HG03521 (cell line): ENCODE results near the gene ACAT2.
"Not testable (repeated sequence)": the region's sequence is repeated elsewhere in the genome, so short reads cannot be mapped to it uniquely, and the experiment has no call there.

Experiments used
- ATAC-seq: cut with Tn5 transposase; IDR thresholded peaks from one replicate; pipeline ENCODE4 v1.9.1; 2021; ENCODE audit warnings: mild to moderate bottlenecking, moderate library complexity; ENCODE audit not compliant: unreplicated experiment

The ACAT2 gene

GRCh38 chr6:159729598-159730331 lies 32.1 kb upstream of the ACAT2 start:
- no peak for ATAC-seq

DNA sequence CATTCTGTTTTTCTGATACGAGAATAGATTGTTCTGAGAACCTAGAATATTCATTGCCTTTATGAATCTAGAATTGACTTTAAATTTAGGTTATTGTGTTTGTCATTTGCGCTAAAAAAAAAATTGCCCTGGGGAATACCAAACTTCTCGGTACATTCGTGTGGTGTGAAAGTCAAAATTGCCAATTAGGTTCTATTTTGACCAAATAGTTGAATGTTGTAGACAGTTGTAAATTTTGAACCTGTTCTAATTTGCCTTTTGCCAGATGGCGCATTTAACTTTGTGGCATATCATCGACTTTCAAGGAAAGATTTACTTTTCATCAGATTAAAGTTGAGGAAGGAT lies 31.5 kb upstream of the ACAT2 start:
- no peak for ATAC-seq

- not testable (repeated sequence) for ATAC-seq
Measured at GRCh38 chr6:159732550-159732949, 29.3 kb upstream of the ACAT2 start.

DNA sequence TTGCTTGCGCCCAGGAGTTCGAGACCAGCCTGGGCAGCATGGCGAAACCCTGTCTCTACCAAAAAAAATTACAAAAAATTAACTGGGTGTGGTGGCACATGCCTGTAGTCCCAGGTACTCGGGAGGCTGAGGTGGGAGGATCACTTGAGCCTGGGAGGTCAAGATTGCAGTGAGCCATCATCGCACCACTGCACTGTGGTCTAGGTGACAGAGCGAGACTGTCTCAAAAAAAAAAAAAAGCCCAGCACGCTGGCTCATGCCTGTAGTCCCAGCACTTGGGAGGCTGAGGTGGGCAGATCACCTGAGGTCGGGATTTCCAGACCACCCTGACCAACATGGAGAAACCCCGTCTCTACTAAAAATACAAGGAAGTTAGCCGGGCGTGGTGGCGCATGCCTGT lies 28.4 kb upstream of the ACAT2 start:
- ATAC-seq, result not testable (repeated sequence)

- no peak for ATAC-seq
Measured at GRCh38 chr6:159736908-159737307, 24.9 kb upstream of the ACAT2 start.

GRCh38 chr6:159739341-159739740 lies 22.5 kb upstream of the ACAT2 start:
- ATAC-seq, result no peak

DNA sequence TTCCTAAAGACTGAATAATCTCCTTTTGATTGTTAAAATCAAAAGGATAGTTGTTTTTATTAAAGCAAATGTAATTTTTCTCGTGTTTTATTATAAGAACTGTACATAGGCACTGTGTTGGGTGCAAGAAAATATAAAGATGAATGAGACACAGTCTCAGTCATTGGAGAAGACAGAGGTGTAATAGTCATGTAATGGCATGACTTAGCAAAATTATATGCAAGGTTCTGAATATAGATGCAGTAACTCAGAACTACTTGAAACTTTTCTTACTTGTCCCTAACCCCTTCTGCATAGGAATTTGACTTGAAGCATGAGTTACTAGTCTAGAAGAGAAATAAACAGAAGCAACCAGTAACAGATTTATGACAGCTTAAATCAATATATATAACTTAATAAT lies 19.7 kb upstream of the ACAT2 start:
- ATAC-seq, result no peak

DNA sequence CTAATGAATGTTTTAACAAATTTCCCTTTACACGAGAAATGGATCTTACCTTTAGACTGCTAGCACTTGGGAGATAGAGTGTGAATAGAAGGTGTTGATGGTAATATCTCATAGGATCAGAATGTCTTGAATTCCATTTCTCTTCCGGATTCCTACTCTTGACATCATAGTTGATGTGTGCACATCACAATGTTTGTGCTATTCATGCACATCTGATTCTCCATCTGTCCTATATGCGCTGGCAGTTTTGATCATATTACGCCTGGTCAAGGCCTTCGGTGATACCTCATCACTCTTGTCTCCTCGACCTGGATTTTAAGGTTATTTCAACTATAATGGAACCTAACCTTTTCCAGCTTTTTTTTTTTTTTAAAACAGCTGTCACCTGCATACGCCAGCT lies 16.8 kb upstream of the ACAT2 start:
- no peak for ATAC-seq

GRCh38 chr6:159746759-159747158 lies 15.1 kb upstream of the ACAT2 start:
- ATAC-seq, result no peak

DNA sequence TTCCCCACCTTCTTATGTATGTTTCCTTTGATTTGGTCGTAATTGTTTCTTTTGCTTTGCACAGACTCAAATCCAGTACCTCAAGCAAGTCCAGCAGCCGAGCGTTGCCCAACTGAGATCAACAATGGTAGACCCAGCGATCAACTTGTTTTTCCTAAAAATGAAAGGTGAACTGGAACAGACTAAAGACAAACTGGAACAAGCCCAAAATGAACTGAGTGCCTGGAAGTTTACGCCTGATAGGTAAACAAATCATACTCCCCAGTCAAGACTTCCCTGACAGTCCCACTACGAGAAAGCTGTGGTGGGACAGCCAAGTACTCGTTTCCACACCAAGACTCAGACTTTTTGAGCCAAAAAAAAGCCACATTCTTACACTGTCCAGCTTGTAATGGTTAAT lies 13.7 kb upstream of the ACAT2 start:
- ATAC-seq, result not testable (repeated sequence)

- no peak for ATAC-seq
Measured at GRCh38 chr6:159751448-159751847, 10.4 kb upstream of the ACAT2 start.

- no peak for ATAC-seq
Measured at GRCh38 chr6:159753081-159753872, 8.6 kb upstream of the ACAT2 start.

DNA sequence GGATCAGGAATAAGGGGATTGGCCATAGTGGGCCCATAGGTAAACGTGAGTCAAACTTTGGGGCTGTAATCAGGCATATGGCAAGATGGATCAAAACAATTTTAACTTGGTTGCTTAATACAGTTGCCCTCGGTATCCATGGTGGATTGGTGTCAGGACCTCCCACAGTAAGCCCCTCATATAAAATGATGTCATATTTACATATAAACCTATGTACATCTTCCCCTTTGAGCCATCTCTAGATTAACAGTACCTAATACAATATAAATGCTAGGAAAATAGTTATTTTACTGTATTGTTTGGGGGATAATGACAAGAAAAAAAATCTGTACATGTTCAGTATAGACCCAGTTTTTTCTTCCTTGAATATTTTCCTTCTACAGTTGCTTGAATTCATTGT lies 7.4 kb upstream of the ACAT2 start:
- no peak for ATAC-seq

DNA sequence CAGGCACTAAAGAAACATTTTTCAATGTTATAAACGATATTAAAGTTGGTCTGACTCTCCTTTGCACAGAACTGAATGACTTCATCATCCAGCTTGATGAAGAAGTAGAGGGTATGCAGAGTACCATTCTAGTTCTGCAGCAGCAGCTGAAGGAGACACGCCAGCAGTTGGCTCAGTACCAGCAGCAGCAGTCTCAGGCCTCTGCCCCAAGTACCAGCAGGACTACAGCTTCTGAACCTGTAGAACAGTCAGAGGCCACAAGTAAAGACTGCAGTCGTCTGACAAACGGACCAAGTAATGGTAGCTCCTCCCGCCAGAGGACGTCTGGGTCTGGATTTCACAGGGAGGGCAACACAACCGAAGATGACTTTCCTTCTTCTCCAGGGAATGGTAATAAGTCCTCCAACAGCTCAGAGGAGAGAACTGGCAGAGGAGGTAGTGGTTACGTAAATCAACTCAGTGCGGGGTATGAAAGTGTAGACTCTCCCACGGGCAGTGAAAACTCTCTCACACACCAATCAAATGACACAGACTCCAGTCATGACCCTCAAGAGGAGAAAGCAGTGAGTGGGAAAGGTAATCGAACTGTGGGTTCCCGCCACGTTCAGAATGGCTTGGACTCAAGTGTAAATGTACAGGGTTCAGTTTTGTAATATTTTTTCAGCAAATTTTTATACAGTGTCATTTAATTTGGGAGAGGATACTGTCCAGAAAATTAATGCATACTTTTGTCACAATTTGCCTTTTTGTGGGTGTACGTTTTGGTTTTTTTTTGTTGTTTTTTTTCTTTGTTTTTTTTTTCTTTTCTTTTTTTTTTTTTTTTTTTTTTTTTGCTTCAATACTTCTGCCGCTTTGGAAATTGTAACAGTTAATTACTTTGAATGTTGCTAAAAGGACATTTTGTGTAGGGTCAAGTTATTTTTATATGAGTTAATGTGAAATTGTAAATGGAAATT lies 6.6 kb upstream of the ACAT2 start:
- no peak for ATAC-seq

DNA sequence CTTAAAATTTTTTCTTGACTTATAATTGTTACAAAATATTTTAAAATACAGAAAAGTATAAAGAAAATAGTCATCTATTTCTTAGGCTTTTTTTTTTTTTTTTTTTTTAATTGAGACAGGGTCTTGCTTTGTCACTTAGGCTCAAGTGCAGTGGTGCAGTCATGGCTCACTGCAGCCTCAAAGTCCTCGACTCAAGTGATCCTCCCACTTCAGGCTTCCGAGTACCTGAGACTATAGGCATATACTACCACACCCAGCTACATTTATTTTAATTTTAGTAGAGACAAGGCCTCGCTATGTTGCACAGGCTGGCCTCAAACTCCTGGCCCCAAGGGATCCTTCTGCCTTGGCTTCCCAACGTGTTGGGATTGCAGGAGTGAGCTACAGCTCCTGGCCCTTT lies 5.3 kb upstream of the ACAT2 start:
- ATAC-seq, result no peak

GRCh38 chr6:159758031-159759001 lies 3.5 kb upstream of the ACAT2 start:
- ATAC-seq, result no peak

- ATAC-seq, result no peak
Measured at GRCh38 chr6:159759645-159760044, 2.2 kb upstream of the ACAT2 start.

- ATAC-seq, result no peak
Measured at GRCh38 chr6:159760602-159761057, 1.2 kb upstream of the ACAT2 start.

DNA sequence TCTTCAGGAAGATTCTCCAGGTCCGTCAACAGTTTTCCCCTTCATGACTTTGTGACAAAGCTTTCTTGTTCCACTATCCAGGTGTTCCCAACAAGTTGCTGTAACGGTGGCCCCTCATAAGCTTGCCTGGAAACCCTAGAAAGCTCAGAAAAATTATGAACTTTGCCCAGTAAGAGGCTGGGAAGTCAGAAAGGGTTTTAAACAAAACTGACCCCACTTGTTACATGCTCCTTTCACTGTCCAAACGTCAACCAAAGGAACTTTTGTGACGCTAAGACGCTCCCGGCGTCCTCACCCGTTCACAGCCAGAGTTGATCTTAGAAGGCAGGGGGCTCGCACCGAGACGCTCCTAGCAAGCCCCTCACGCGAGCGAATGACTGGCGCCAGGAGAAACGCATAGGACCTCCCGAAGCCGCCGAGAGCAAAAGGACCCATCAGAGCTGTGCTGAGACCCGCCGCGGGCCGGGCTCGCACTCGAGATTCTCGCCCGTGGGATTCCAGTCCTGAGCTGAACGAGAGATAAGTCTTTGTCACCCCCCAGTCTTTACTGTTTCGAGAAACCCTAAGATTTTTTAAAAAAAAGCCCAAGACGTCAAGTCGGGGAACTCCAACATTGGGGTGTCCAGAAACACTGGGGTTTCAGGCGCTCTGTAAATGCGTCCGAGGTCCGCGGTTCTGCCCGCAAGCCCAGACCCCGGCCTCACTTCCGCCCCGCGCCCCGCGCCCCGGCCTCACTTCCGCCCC lies 544 bp upstream of the ACAT2 start:
- no peak for ATAC-seq
